Mucosa of stomach (tissue), 1 donor: ENCODE measurements around the gene CAMKK2.
A peak's percentile ranks its signal among the peaks of the same experiment; 100 is the strongest.
"Not testable (repeated sequence)": the region's sequence is repeated elsewhere in the genome, so short reads cannot be mapped to it uniquely, and the experiment has no call there.

Experiments used
- H3K27me3 ChIP-seq: one replicate; pipeline ENCODE4 v1.7.0; 2013; ENCODE audit warnings: mild to moderate bottlenecking, low read length; ENCODE audit not compliant: control insufficient read depth, insufficient read depth
- H3K36me3 ChIP-seq: one replicate; pipeline ENCODE4 v1.7.0; 2013; ENCODE audit warnings: low read length; ENCODE audit not compliant: control insufficient read depth, insufficient read depth
- H3K4me1 ChIP-seq: one replicate; pipeline ENCODE4 v1.7.0; 2013; ENCODE audit warnings: mild to moderate bottlenecking, low read length; ENCODE audit not compliant: control insufficient read depth, insufficient read depth
- H3K4me3 ChIP-seq: one replicate; pipeline ENCODE4 v1.7.0; 2013; ENCODE audit warnings: low read length
- H3K9ac ChIP-seq: one replicate; pipeline ENCODE4 v1.7.0; 2013; ENCODE audit warnings: mild to moderate bottlenecking, low read length, moderate library complexity
- H3K9me3 ChIP-seq: one replicate; pipeline ENCODE4 v1.7.0; 2013; ENCODE audit warnings: mild to moderate bottlenecking, low read length, moderate library complexity; ENCODE audit not compliant: control insufficient read depth
- donor health status: Pancreatic carcinoma.

CAMKK2 gene

GRCh38 chr12:121227294-121227693 lies 69.2 kb downstream of the CAMKK2 start:
- Histone ChIP-seq H3K9me3 (no peaks in the 10 kb centered on the region), H3K4me1 (peaks cover 35% of the 10 kb centered on the region), H3K36me3 (peaks cover 14% of the 10 kb centered on the region), H3K27me3 (no peaks in the 10 kb centered on the region), H3K9ac (peak overlapping the region; percentile 69), H3K4me3 (no peak overlapping the region)

GRCh38 chr12:121226871-121227270 lies 69.6 kb downstream of the CAMKK2 start:
- Histone ChIP-seq H3K36me3 (peaks cover 14% of the 10 kb centered on the region), H3K9ac (peak overlapping the region; percentile 69)
- H3K9me3 ChIP-seq = not testable (repeated sequence)

GRCh38 chr12:121226399-121226798 lies 70.1 kb downstream of the CAMKK2 start:
- Histone ChIP-seq H3K4me1 (peaks cover 35% of the 10 kb centered on the region), H3K27me3 (no peaks in the 10 kb centered on the region), H3K36me3 (peaks cover 14% of the 10 kb centered on the region), H3K4me3 (no peak overlapping the region), H3K9ac (no peak overlapping the region), H3K9me3 (no peaks in the 10 kb centered on the region)

More at GRCh38 chr12:121226871-121227270, 69.6 kb downstream of the CAMKK2 start:
- H3K4me3 ChIP-seq, H3K27me3 ChIP-seq: not testable (repeated sequence)
- peaks cover 35% of the 10 kb centered on the region for H3K4me1 ChIP-seq

- Histone ChIP-seq H3K27me3 (no peaks in the 10 kb centered on the region), H3K9me3 (no peaks in the 10 kb centered on the region), H3K9ac (no peak overlapping the region), H3K4me1 (peaks cover 35% of the 10 kb centered on the region), H3K4me3 (no peak overlapping the region), H3K36me3 (peaks cover 12% of the 10 kb centered on the region)
These were observed 71.9 kb downstream of the CAMKK2 start for GRCh38 chr12:121224591-121224990.

- H3K4me1 ChIP-seq = peaks cover 38% of the 10 kb centered on the region
- no peak overlapping the region for H3K9ac ChIP-seq
- no peaks in the 10 kb centered on the region for H3K27me3 ChIP-seq
- H3K9me3 ChIP-seq = no peaks in the 10 kb centered on the region
- H3K4me3 ChIP-seq = no peak overlapping the region
- H3K36me3 ChIP-seq = peaks cover 7% of the 10 kb centered on the region
These were observed 72.9 kb downstream of the CAMKK2 start for GRCh38 chr12:121223292-121224285.

GRCh38 chr12:121222847-121223246 lies 73.7 kb downstream of the CAMKK2 start:
- Histone ChIP-seq H3K4me3 (no peak overlapping the region), H3K36me3 (peaks cover 7% of the 10 kb centered on the region), H3K4me1 (peaks cover 42% of the 10 kb centered on the region), H3K27me3 (no peaks in the 10 kb centered on the region), H3K9me3 (no peaks in the 10 kb centered on the region), H3K9ac (no peak overlapping the region)

- no peak overlapping the region for H3K9ac ChIP-seq
- H3K4me3 ChIP-seq = no peak overlapping the region
- H3K4me1 ChIP-seq = peaks cover 58% of the 10 kb centered on the region
- H3K36me3 ChIP-seq = peaks cover 7% of the 10 kb centered on the region
- no peaks in the 10 kb centered on the region for H3K27me3 ChIP-seq
- no peaks in the 10 kb centered on the region for H3K9me3 ChIP-seq
These were observed 77.0 kb downstream of the CAMKK2 start for GRCh38 chr12:121219353-121219986.

GRCh38 chr12:121218588-121219352 lies 77.7 kb downstream of the CAMKK2 start:
- no peak overlapping the region for H3K9ac ChIP-seq
- no peaks in the 10 kb centered on the region for H3K9me3 ChIP-seq
- no peak overlapping the region for H3K4me3 ChIP-seq
- peaks cover 56% of the 10 kb centered on the region for H3K4me1 ChIP-seq
- H3K27me3 ChIP-seq = no peaks in the 10 kb centered on the region
- peaks cover 7% of the 10 kb centered on the region for H3K36me3 ChIP-seq

- H3K36me3 ChIP-seq = peaks cover 2% of the 10 kb centered on the region
- no peak overlapping the region for H3K9ac ChIP-seq
- peaks cover 46% of the 10 kb centered on the region for H3K4me1 ChIP-seq
- H3K4me3 ChIP-seq = no peak overlapping the region
- H3K27me3 ChIP-seq = no peaks in the 10 kb centered on the region
- H3K9me3 ChIP-seq = no peaks in the 10 kb centered on the region
These were observed 78.7 kb downstream of the CAMKK2 start for GRCh38 chr12:121217761-121218160.

GRCh38 chr12:121217063-121217462 lies 79.4 kb downstream of the CAMKK2 start:
- Histone ChIP-seq H3K9me3 (no peaks in the 10 kb centered on the region), H3K4me3 (no peak overlapping the region), H3K9ac (no peak overlapping the region), H3K4me1 (peaks cover 43% of the 10 kb centered on the region), H3K27me3 (no peaks in the 10 kb centered on the region), H3K36me3 (no peaks in the 10 kb centered on the region)

GRCh38 chr12:121216102-121216501 lies 80.4 kb downstream of the CAMKK2 start:
- Histone ChIP-seq H3K9ac (no peak overlapping the region), H3K4me3 (no peak overlapping the region), H3K9me3 (no peaks in the 10 kb centered on the region), H3K36me3 (no peaks in the 10 kb centered on the region), H3K27me3 (no peaks in the 10 kb centered on the region), H3K4me1 (peaks cover 46% of the 10 kb centered on the region)
